H9 (cell line): ENCODE data around the gene OGDH. TPM values are rescaled to one million over a fixed set of nuclear protein-coding genes. Genes with fewer than 3 reads are reported as not detected.

Experiments
- DNase-seq: peaks from one replicate; pipeline ENCODE4 v3.0.0-alpha.2; 2017
- H2AFZ ChIP-seq: one replicate; pipeline ENCODE4 v1.6.1; 2013; ENCODE audit warnings: mild to moderate bottlenecking, low read length, control low read depth, moderate library complexity
- H2AK5ac ChIP-seq: 2 replicates; pipeline ENCODE4 v1.6.1; 2013; ENCODE audit warnings: low read length, control low read depth, mixed read lengths; ENCODE audit not compliant: insufficient read length
- H2BK120ac ChIP-seq: one replicate; pipeline ENCODE4 v1.6.1; 2013; ENCODE audit warnings: low read depth, mild to moderate bottlenecking, low read length, control low read depth, inconsistent platforms; ENCODE audit not compliant: poor library complexity, severe bottlenecking
- H2BK12ac ChIP-seq: 2 replicates; pipeline ENCODE4 v1.6.1; 2013; ENCODE audit warnings: low read length, control low read depth, mixed read lengths, low read depth; ENCODE audit not compliant: insufficient read length
- H2BK15ac ChIP-seq: 2 replicates; pipeline ENCODE4 v1.6.1; 2013; ENCODE audit warnings: low read depth, low read length, control low read depth
- H2BK20ac ChIP-seq: one replicate; pipeline ENCODE4 v1.6.1; 2013; ENCODE audit warnings: low read depth, mild to moderate bottlenecking, low read length, control low read depth, inconsistent platforms; ENCODE audit not compliant: poor library complexity, severe bottlenecking
- H2BK5ac ChIP-seq: 2 replicates; pipeline ENCODE4 v1.6.1; 2013; ENCODE audit warnings: low read length, control low read depth, mixed read lengths; ENCODE audit not compliant: insufficient read length
- H3K14ac ChIP-seq: 2 replicates; pipeline ENCODE4 v1.6.1; 2013; ENCODE audit warnings: low read length, control low read depth; ENCODE audit not compliant: insufficient read depth
- H3K18ac ChIP-seq: 2 replicates; pipeline ENCODE4 v1.6.1; 2013; ENCODE audit warnings: low read depth, mild to moderate bottlenecking, mixed read lengths, low read length, control low read depth; ENCODE audit not compliant: insufficient read length
- H3K23ac ChIP-seq: 2 replicates; pipeline ENCODE4 v1.6.1; 2013; ENCODE audit warnings: low read length, control low read depth, mixed read lengths, low read depth; ENCODE audit not compliant: insufficient read length
- H3K23me2 ChIP-seq: 2 replicates; pipeline ENCODE4 v1.6.1; 2013; ENCODE audit warnings: low read depth, mild to moderate bottlenecking, mixed read lengths, low read length, control low read depth; ENCODE audit not compliant: insufficient read length, poor library complexity, severe bottlenecking
- H3K27ac ChIP-seq: 2 replicates; pipeline ENCODE4 v1.5.1; 2013; ENCODE audit warnings: low read length, control low read depth, mixed read lengths, low read depth; ENCODE audit not compliant: insufficient read length
- H3K27me3 ChIP-seq: 2 replicates; pipeline ENCODE4 v1.6.1; 2013; ENCODE audit warnings: low read length, control low read depth, inconsistent platforms; ENCODE audit not compliant: insufficient read depth
- H3K4ac ChIP-seq: 2 replicates; pipeline ENCODE4 v1.6.1; 2013; ENCODE audit warnings: low read depth, mild to moderate bottlenecking, control low read depth, inconsistent platforms, low read length, moderate library complexity
- H3K4me1 ChIP-seq: 2 replicates; pipeline ENCODE4 v1.6.1; 2013; ENCODE audit warnings: low read length, control low read depth, inconsistent platforms; ENCODE audit not compliant: insufficient read depth
- H3K4me2 ChIP-seq: 2 replicates; pipeline ENCODE4 v1.6.1; 2013; ENCODE audit warnings: low read length, control low read depth, mixed read lengths; ENCODE audit not compliant: insufficient read length, insufficient read depth
- H3K56ac ChIP-seq: 2 replicates; pipeline ENCODE4 v1.6.1; 2013; ENCODE audit warnings: low read depth, mild to moderate bottlenecking, mixed read lengths, low read length, control low read depth; ENCODE audit not compliant: insufficient read length
- H3K79me1 ChIP-seq: 2 replicates; pipeline ENCODE4 v1.6.1; 2013; ENCODE audit warnings: low read depth, mild to moderate bottlenecking, moderate library complexity, low read length, control low read depth, inconsistent platforms; ENCODE audit not compliant: insufficient read depth, poor library complexity, severe bottlenecking
- H3K79me2 ChIP-seq: 2 replicates; pipeline ENCODE4 v1.6.1; 2013; ENCODE audit warnings: low read length, control low read depth, inconsistent platforms; ENCODE audit not compliant: insufficient read depth
- H3K9ac ChIP-seq: 2 replicates; pipeline ENCODE4 v1.6.1; 2013; ENCODE audit warnings: low read length, control low read depth, mixed read lengths; ENCODE audit not compliant: insufficient read length; ENCODE audit errors: extremely low read depth
- H3K9me3 ChIP-seq: one replicate; pipeline ENCODE4 v1.6.1; 2013; ENCODE audit warnings: low read depth, low read length, inconsistent platforms; ENCODE audit not compliant: control insufficient read depth
- H3T11ph ChIP-seq: one replicate; pipeline ENCODE4 v1.6.1; 2013; ENCODE audit warnings: mild to moderate bottlenecking, low read length, control low read depth, inconsistent platforms
- H4K20me1 ChIP-seq: one replicate; pipeline ENCODE4 v1.6.1; 2013; ENCODE audit not compliant: control insufficient read depth, insufficient read length, insufficient read depth
- H4K5ac ChIP-seq: 2 replicates; pipeline ENCODE4 v1.6.1; 2013; ENCODE audit warnings: low read depth, mild to moderate bottlenecking, mixed read lengths, low read length, control low read depth; ENCODE audit not compliant: insufficient read length
- H4K8ac ChIP-seq: replicated peaks from 2 replicates; pipeline ENCODE4 v1.6.1; 2013; ENCODE audit warnings: low read length, control low read depth, mixed read lengths, low read depth; ENCODE audit not compliant: insufficient read length
- H4K91ac ChIP-seq: 2 replicates; pipeline ENCODE4 v1.6.1; 2013; ENCODE audit warnings: low read depth, mild to moderate bottlenecking, moderate library complexity, mixed read lengths, low read length, control low read depth; ENCODE audit not compliant: insufficient read length
- H3K27ac Mint-ChIP-seq, 3 experiments: 2 replicates in 2 of 3; 3 replicates in 1 of 3; pipeline ENCODE4 v1.8.0; 2020 to 2021; ENCODE audit warnings: mixed read lengths in 3 of 3, mild to moderate bottlenecking in 1 of 3, moderate library complexity in 1 of 3
- H3K27me3 Mint-ChIP-seq: 2 replicates; pipeline ENCODE4 v1.8.0; 2021; ENCODE audit warnings: low read depth, mild to moderate bottlenecking, moderate library complexity, mixed read lengths
- H3K36me3 Mint-ChIP-seq, 3 experiments: 2 replicates in 2 of 3; 3 replicates in 1 of 3; pipeline ENCODE4 v1.8.0; 2020 to 2021; ENCODE audit warnings: low read depth in 3 of 3, mixed read lengths in 3 of 3; ENCODE audit not compliant: insufficient read depth in 1 of 3
- H3K4me1 Mint-ChIP-seq, 2 experiments: 2 replicates each; pipeline ENCODE4 v1.8.0; 2020; ENCODE audit warnings: mixed read lengths in 2 of 2
- H3K4me3 Mint-ChIP-seq, 2 experiments: 2 replicates in 1 of 2; 3 replicates in 1 of 2; pipeline ENCODE4 v1.8.0; 2020 to 2021; ENCODE audit warnings: mild to moderate bottlenecking in 2 of 2, mixed read lengths in 2 of 2, moderate library complexity in 1 of 2
- H3K9me3 Mint-ChIP-seq, 2 experiments: 2 replicates in 1 of 2; 3 replicates in 1 of 2; pipeline ENCODE4 v1.8.0; 2020; ENCODE audit warnings: mild to moderate bottlenecking in 2 of 2, mixed read lengths in 2 of 2, moderate library complexity in 1 of 2
- CTCF ChIP-seq: fragments of 200-600 bp; sonication (generic); conservative IDR thresholded peaks from 3 replicates; pipeline ENCODE4 v1.8.0; 2021; ENCODE audit warnings: antibody characterized with exemption, mild to moderate bottlenecking
- WGBS: extraction: QIAGEN DNeasy Blood & Tissue Kit; methylation state at CpG from one replicate; pipeline ENCODE4 v1.1.7; 2013; ENCODE audit warnings: missing lambda C conversion rate, low lambda C conversion rate, mixed read lengths; ENCODE audit not compliant: insufficient read length; ENCODE audit errors: extremely low coverage; 5-methylcytosine and 5-hydroxymethylcytosine counted together
- total RNA-seq: library from RNA; stranded (reverse); gene quantifications from 2 replicates; pipeline ENCODE4 v1.2.1, GENCODE V29; 2021

Gene OGDH
- total RNA-seq, 1 experiment from 2014 or later = 77.3 TPM

DNA sequence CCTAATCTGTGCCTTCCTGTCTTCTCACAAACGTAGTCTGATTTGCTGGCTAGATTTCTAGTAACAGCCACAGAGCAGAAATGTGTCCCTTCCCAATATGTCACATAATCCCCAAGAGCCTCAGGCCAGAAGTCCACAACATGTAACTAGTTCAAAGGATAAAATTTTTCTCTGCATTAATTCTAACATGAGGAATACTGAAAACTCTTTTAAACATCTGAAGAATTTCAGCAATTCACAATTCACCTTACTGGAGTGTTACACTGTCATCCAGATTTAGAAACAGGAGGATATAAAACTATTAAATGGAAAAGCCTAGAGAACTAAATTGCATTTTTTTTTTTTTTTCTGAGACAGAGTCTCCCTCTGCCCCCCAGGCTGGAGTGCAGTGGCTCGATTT, 30.2 kb upstream of the OGDH start:
- Histone ChIP-seq H3K9ac (no peak overlapping the region), H3K14ac (no peak overlapping the region), H2BK12ac (no peak overlapping the region), H3K4me2 (no peak overlapping the region), H2BK5ac (no peak overlapping the region), H3K18ac (no peak overlapping the region), H4K8ac (no peak overlapping the region), H2AFZ (no peak overlapping the region), H3K23ac (no peak overlapping the region), H4K5ac (no peak overlapping the region), H3K79me1 (no peaks in the 10 kb centered on the region), H2AK5ac (no peak overlapping the region), H3K56ac (no peak overlapping the region), H3K4ac (no peak overlapping the region), H2BK20ac (no peak overlapping the region), H2BK15ac (no peak overlapping the region), H4K91ac (no peak overlapping the region), H2BK120ac (no peak overlapping the region), H3K23me2 (peaks cover 11% of the 10 kb centered on the region), H3K9me3 (no peaks in the 10 kb centered on the region), H3K79me2 (peaks cover 11% of the 10 kb centered on the region; the same call in 1 of the 2 replicates), H3T11ph (no peak overlapping the region), H3K27ac (no peak overlapping the region), H3K4me1 (0 out of 2 replicates have a peak, but pooled peaks cover 3% of the 10 kb centered on the region), H4K20me1 (no peaks in the 10 kb centered on the region), H3K27me3 (no peaks in the 10 kb centered on the region)
- peaks cover 22 to 29% of the 10 kb centered on the region in 2 experiments for H3K4me1 Mint-ChIP-seq
- no peaks in the 10 kb centered on the region for H3K9me3 Mint-ChIP-seq
- 0 out of 7 replicates have a peak overlapping the region, but pooled peaks of 2 of the 3 experiments have one; percentile 1 to 71 for H3K27ac Mint-ChIP-seq
- WGBS = no CpG with 5 or more reads among the region's 2 CpGs
- peaks cover 41 to 66% (median 63%) of the 10 kb centered on the region in 3 experiments; a peak in 6 of 7 replicates for H3K36me3 Mint-ChIP-seq
- peak overlapping the region in 1 of 2 experiments; percentile 43; a peak in 2 of 5 replicates for H3K4me3 Mint-ChIP-seq
- DNase-seq = no peak
- TF ChIP-seq CTCF = no peak
- H3K27me3 Mint-ChIP-seq = no peaks in the 10 kb centered on the region; the same call in 1 of the 2 replicates
